K562 (cell line): ENCODE results near the gene RPAP2. TPM values are rescaled to one million over a fixed set of nuclear protein-coding genes. Genes with fewer than 3 reads are reported as not detected.

Experiments
- ATF4 ChIP-seq: fragments of 450-650 bp; formaldehyde crosslinking; IDR thresholded peaks from 2 replicates; pipeline ENCODE4 v1.4.0; 2022; ENCODE audit warnings: mild to moderate bottlenecking, moderate library complexity
- BMI1 ChIP-seq: fragments of 150-350 bp; IDR thresholded peaks from 2 replicates; pipeline ENCODE4 v1.6.1; 2014; ENCODE audit warnings: low read length
- ELF4 ChIP-seq: fragments of 450-650 bp; formaldehyde crosslinking; IDR thresholded peaks from 2 replicates; pipeline ENCODE4 v1.4.0; 2022; ENCODE audit warnings: missing genetic modification characterization
- FIP1L1 ChIP-seq: fragments of 200-400 bp; formaldehyde crosslinking; IDR thresholded peaks from 2 replicates; pipeline ENCODE4 v1.6.1; 2018; ENCODE audit warnings: mild to moderate bottlenecking, low read depth, low read length; ENCODE audit not compliant: poor library complexity, severe bottlenecking
- GATAD2A ChIP-seq: fragments of 450-650 bp; IDR thresholded peaks from 2 replicates; pipeline ENCODE4 v1.6.1; 2017
- HDAC3 ChIP-seq: fragments of 450-650 bp; IDR thresholded peaks from 2 replicates; pipeline ENCODE4 v1.6.1; 2018; ENCODE audit warnings: borderline replicate concordance, mild to moderate bottlenecking, moderate library complexity; ENCODE audit not compliant: partially characterized antibody
- HNRNPK ChIP-seq: fragments of 200-400 bp; formaldehyde crosslinking; IDR thresholded peaks from one replicate; pipeline ENCODE4 v1.6.1; 2018; ENCODE audit warnings: mild to moderate bottlenecking, low read depth, low read length; ENCODE audit not compliant: poor library complexity, severe bottlenecking
- HOXB6 ChIP-seq: fragments of 250-450 bp; sonication (Bioruptor Pico); IDR thresholded peaks from 2 replicates; pipeline ENCODE4 v1.5.1; 2022; ENCODE audit warnings: mild to moderate bottlenecking, borderline replicate concordance
- HSF4 ChIP-seq: fragments of 250-450 bp; sonication (Bioruptor Pico); IDR thresholded peaks from 2 replicates; pipeline ENCODE4 v2.1.2; 2022; ENCODE audit warnings: mild to moderate bottlenecking, moderate library complexity, borderline replicate concordance
- MAFK ChIP-seq: IDR thresholded peaks from 2 replicates; pipeline ENCODE4 v1.6.1; 2011; ENCODE audit warnings: low read length, improper control_type of control experiment
- MAX ChIP-seq: sonication (generic); formaldehyde crosslinking; IDR thresholded peaks from 2 replicates; pipeline ENCODE4 v1.9.0; 2022; ENCODE audit warnings: mild to moderate bottlenecking, missing genetic modification reagents
- MITF ChIP-seq: IDR thresholded peaks from 2 replicates; pipeline ENCODE4 v1.6.1; 2014; ENCODE audit warnings: antibody characterized with exemption
- MTA1 ChIP-seq: fragments of 450-650 bp; IDR thresholded peaks from 2 replicates; pipeline ENCODE4 v1.6.1; 2017; ENCODE audit warnings: borderline replicate concordance
- NCOA2 ChIP-seq, 2 experiments: fragments of 450-650 bp; IDR thresholded peaks; 2 replicates each; pipeline ENCODE4 v1.6.1; 2018; ENCODE audit warnings: mild to moderate bottlenecking in 2 of 2, moderate library complexity in 1 of 2; ENCODE audit not compliant: partially characterized antibody in 2 of 2
- NFATC3 ChIP-seq: fragments of 450-650 bp; IDR thresholded peaks from 2 replicates; pipeline ENCODE4 v1.6.1; 2017; ENCODE audit warnings: mild to moderate bottlenecking
- PHF8 ChIP-seq: fragments of 200-600 bp; sonication (generic); IDR thresholded peaks from 2 replicates; pipeline ENCODE4 v1.6.1; 2012; ENCODE audit warnings: mixed run types, mild to moderate bottlenecking, inconsistent platforms, low read length, moderate library complexity, borderline replicate concordance
- POU5F1 ChIP-seq: fragments of 150-350 bp; IDR thresholded peaks from 2 replicates; pipeline ENCODE4 v1.6.1; 2014; ENCODE audit warnings: borderline replicate concordance, low read length, low read depth, mild to moderate bottlenecking; ENCODE audit not compliant: partially characterized antibody
- PREB ChIP-seq: sonication (generic); formaldehyde crosslinking; IDR thresholded peaks from 2 replicates; pipeline ENCODE4 v1.8.1; 2023; ENCODE audit warnings: mild to moderate bottlenecking, missing genetic modification reagents
- RBM34 ChIP-seq: fragments of 200-400 bp; formaldehyde crosslinking; IDR thresholded peaks from 2 replicates; pipeline ENCODE4 v1.6.1; 2018; ENCODE audit warnings: low read length, borderline replicate concordance; ENCODE audit not compliant: insufficient read depth
- TRIM25 ChIP-seq: fragments of 450-650 bp; IDR thresholded peaks from 2 replicates; pipeline ENCODE4 v1.7.0; 2016; ENCODE audit warnings: borderline replicate concordance
- U2AF2 ChIP-seq: fragments of 200-400 bp; formaldehyde crosslinking; optimal IDR thresholded peaks from 2 replicates; pipeline ENCODE3; 2017; ENCODE audit warnings: low read depth, mild to moderate bottlenecking, low read length
- ZNF140 ChIP-seq: fragments of 250-450 bp; sonication (Bioruptor Pico); IDR thresholded peaks from 2 replicates; pipeline ENCODE4 v1.8.0; 2021; ENCODE audit warnings: moderate library complexity, mild to moderate bottlenecking, inconsistent platforms
- ZNF217 ChIP-seq: sonication (generic); formaldehyde crosslinking; IDR thresholded peaks from 2 replicates; pipeline ENCODE4 v1.8.0; 2022; ENCODE audit warnings: mild to moderate bottlenecking, missing genetic modification reagents
- ZNF384 ChIP-seq: IDR thresholded peaks from 2 replicates; pipeline ENCODE4 v1.6.1; 2012; ENCODE audit warnings: low read depth, low read length, improper control_type of control experiment
- ZSCAN29 ChIP-seq: fragments of 450-650 bp; IDR thresholded peaks from 2 replicates; pipeline ENCODE4 v1.6.1; 2017
- polyA plus RNA-seq, 8 experiments: library from polyadenylated mRNA; depleted of rRNA in 4 of 8; stranded (reverse) in 5 of 8; unstranded in 3 of 8; fragments of >200 nt; fragmentation: Nextera tagmentation in 2 of 8; fragmentation: Illumina TruSeq in 1 of 8; extraction: Ambion mirVana in 2 of 8; extraction: Trizol in 1 of 8; gene quantifications; 2 replicates each; pipeline versions ENCODE4 v1.2.1 to v1.2.3, GENCODE V29; 2011 to 2014; ENCODE audit warnings: inconsistent platforms in 1 of 8, missing spikeins in 1 of 8
- total RNA-seq, 7 experiments: library from RNA; depleted of rRNA in 6 of 7; stranded (reverse); fragments of >200 nt in 6 of 7; fragmentation: Illumina TruSeq in 2 of 7; extraction: Trizol in 2 of 7; gene quantifications; 2 replicates each; pipeline versions ENCODE4 v1.2.1 to v1.2.3, GENCODE V29; 2011 to 2021; ENCODE audit warnings: low replicate concordance in 1 of 7

Gene RPAP2
- total and polyA plus RNA-seq, 9 of the 15 experiments (the other 6 are each of a cell fraction or from before 2014, with no cell fraction given) = 6.2 to 41.7 (median 28.7) TPM

- TF ChIP-seq FIP1L1 (no peak), MAFK (no peak; the same call in 1 of the 2 replicates), RBM34 (no peak), PREB (CRISPR knock-in tag) (no peak), MAX (CRISPR knock-in tag) (no peak), U2AF2 (no peak), GATAD2A (0 out of 2 replicates have a peak, but pooled peaks have one; percentile 41), ELF4 (CRISPR knock-in tag) (0 out of 2 replicates have a peak, but pooled peaks have one; percentile 51), TRIM25 (no peak), ZNF384 (no peak), ZNF217 (no peak), NFATC3 (no peak), BMI1 (no peak), MITF (no peak), HSF4 (CRISPR knock-in tag) (no peak), POU5F1 (no peak), NCOA2 (IDR thresholded peaks at IDR 0.05; ENCODE audit: partially characterized antibody in 2 of 2) (no peak), HDAC3 (peak; percentile 45), ATF4 (CRISPR knock-in tag) (no peak), HNRNPK (no peak), ZNF140 (no peak), ZSCAN29 (no peak), HOXB6 (CRISPR knock-in tag) (no peak), MTA1 (peak; percentile 53; the same call in 1 of the 2 replicates), PHF8 (no peak)
Measured at GRCh38 chr1:92317836-92318493, 19.1 kb downstream of the RPAP2 start (continued).
